H4 (cell line): ENCODE measurements around the gene ADA. TPM values are rescaled to one million over a fixed set of nuclear protein-coding genes. Genes with fewer than 3 reads are reported as not detected.

ENCODE experiments used
- DNase-seq: peaks from one replicate; pipeline ENCODE4 v3.0.0-alpha.2; 2015; ENCODE audit warnings: low spot score
- total RNA-seq: library from RNA; depleted of rRNA; stranded (reverse); fragments of >200 nt; shearing (Covaris generic); gene quantifications from 2 replicates; pipeline ENCODE4 v1.2.3, GENCODE V29; 2014

The ADA gene
- total RNA-seq, 1 experiment from 2014 or later, result 11.3 TPM

GRCh38 chr20:44644667-44645131 is 6.8 kb downstream of the ADA start:
- no peak for DNase-seq

DNA sequence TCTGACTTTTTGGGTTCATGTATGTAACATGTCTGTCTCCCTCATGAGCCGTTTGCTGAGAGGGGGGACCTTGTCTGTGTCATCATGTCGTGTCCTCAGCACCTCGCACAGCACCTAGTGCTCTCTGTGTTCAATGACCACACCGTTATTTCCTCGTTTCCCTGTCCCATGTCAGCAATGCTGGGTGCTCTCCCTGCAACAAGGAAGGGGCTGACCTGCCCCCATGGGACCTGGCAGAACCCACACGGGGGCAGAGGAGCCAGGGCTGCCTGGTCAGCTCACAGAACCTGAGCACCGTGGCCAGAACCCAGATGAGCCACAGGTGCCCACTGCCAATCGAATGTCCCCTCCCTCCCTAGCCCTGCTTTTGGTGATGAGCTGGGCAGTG is 7.3 kb downstream of the ADA start:
- no peak for DNase-seq

DNA sequence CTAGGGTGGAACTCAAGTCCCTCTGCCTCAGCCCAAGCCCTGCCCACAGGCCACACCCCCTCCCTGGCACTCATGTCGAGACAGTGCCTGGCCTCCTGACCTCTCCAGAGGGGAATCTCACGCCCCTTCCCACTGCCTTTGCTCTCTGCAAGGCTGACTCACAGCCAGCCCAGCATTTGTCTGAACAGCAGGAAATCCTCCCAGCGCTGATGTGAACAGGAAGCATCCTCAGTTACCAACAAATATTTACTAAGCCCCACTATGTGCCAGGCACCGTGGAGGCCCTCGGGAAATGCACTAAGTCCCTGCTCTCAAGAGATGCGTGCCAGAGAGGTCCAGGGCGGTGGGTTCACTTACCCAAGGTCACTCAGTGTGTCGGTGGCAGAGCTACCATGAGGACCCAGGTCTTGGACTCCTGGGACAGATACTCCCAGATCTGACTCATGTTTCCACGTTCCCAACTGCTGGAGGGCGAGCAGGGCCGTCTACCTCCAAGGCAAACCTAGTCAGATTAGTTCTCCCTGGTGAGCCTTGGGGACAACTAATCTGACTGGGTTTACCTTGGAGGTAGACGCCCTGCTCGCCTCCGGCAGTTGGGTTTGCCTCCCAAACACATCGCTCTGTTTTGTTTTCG is 7.8 kb downstream of the ADA start:
- DNase-seq, result peak; percentile 47

- no peak for DNase-seq
Measured at GRCh38 chr20:44643154-44643519, 8.4 kb downstream of the ADA start.

GRCh38 chr20:44642203-44643153 is 9.0 kb downstream of the ADA start:
- peak; percentile 87 for DNase-seq

DNA sequence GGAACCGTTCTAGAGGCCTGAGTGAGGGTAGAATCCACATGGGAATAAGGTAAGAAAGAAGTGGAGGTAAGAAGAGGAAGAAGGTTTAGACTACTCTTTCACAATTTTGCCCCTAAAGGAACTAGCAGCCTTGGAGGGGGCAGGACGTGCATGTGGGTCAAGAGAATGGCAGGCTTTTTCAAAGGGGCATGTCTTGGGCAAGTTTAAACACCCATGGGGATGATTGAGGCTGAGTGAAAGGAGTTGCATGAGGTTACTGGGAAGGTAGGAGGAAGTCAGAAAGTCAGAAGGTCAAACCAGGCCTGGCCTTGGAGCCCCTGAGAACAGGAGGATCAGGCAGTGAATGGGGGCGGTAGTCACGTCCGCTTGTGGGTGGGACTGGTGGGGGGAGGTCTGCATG is 10.2 kb downstream of the ADA start:
- no peak for DNase-seq

DNA sequence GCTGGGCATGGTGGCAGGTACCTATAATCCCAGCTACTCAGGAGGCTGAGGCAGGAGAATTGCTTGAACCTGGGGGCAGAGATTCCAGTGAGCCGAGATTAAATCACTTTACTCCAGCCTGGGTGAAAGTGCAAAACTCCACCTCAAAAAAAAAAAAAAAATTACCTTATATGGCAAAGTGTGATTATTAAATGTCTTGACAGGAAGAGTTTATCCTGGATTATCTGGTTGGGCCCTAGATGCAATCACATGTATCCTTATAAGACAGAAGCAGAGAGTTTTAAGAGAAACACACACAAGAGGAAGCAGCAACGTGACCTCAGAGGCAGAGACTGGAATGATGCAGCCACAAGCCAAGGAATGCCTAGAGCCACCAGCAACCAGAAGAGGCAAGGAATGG is 11.0 kb downstream of the ADA start:
- DNase-seq, result no peak

DNA sequence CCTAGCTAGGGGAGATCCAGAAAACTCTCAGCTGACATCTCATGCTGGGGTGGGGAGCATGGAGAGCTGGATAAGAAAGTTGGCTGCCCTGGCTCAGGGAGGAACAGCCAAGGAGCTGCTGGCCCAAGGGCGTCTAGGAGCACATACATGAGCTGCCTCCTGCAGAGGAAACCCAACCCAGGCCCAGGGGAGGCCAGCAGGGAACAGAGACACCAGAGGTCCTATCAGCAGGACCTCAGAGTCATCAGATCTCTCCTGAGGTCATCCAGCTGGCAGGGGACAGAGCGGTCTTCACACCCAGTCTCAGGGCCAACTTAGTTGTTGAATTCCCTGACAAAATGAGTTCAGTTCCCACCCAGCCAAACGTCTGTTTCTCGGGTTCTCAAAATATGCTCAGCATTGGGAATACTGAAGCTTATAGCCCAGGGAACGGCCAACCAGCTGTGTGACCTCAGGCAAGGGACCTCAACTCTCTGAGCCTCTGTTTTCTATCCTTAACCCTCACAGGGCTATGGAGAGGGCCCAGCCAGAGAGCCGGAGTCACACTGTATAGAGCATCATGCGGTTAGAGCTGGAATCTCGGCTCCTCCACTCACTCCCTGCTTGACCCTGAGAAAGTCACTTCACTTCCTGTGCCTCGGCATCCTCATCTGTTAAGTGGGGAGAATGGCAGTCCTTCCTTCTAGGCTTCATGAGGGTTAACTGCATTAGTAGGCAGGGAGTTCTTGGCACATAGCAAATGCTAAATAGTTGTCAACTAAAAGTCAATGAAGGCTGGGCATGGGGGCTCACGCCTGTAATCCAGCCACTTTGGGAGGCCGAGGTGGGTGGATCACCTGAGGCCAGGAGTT is 13.8 kb downstream of the ADA start:
- no peak for DNase-seq

GRCh38 chr20:44637042-44637441 is 14.5 kb downstream of the ADA start:
- no peak for DNase-seq

- DNase-seq, result no peak
Measured at GRCh38 chr20:44635877-44636276, 15.6 kb downstream of the ADA start.

- DNase-seq, result no peak
Measured at GRCh38 chr20:44633872-44634600, 17.5 kb downstream of the ADA start.

- DNase-seq, result no peak
Measured at GRCh38 chr20:44633187-44633810, 18.2 kb downstream of the ADA start.

GRCh38 chr20:44632103-44632752 is 19.3 kb downstream of the ADA start:
- no peak for DNase-seq

DNA sequence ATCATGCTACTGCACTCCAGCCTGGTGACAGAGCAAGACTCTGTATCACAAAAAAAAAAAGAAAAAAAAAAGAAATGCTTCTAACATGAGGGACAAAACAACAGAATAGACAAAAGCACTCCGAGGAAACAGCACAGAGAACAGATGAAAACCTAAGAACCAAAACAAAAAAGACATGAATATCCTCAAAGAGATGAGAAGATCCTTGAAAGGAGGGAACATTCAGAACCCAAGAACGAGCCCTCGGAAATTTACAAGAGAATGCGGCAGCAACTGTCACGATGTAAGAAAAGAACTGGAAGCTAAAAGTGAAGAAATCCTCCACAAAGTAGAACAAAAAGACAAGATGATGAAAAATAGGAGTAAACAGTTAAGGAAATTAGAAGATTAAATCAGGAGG is 21.2 kb downstream of the ADA start:
- no peak for DNase-seq

DNA sequence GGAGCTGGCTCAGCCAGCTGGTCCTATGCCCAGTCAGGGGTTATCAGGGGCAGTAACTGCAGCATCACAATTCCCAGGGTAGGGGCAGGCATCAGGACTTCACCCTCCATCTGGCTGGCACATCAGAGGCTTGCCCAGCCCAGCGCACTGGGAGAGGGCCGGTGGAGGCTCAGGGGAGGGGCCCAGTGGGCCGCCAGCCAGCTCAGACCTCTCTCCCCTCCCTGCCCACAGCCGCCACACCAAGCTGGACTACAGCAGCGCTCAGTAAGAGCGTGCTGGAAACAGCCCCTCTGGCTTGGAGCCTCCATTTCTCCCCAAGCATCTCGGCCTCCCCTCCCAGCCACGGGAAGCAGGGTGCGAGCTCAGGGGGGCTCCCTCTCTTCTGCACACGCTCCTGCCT is 22.0 kb downstream of the ADA start:
- no peak for DNase-seq

- no peak for DNase-seq
Measured at GRCh38 chr20:44629017-44629385, 22.5 kb downstream of the ADA start.

DNA sequence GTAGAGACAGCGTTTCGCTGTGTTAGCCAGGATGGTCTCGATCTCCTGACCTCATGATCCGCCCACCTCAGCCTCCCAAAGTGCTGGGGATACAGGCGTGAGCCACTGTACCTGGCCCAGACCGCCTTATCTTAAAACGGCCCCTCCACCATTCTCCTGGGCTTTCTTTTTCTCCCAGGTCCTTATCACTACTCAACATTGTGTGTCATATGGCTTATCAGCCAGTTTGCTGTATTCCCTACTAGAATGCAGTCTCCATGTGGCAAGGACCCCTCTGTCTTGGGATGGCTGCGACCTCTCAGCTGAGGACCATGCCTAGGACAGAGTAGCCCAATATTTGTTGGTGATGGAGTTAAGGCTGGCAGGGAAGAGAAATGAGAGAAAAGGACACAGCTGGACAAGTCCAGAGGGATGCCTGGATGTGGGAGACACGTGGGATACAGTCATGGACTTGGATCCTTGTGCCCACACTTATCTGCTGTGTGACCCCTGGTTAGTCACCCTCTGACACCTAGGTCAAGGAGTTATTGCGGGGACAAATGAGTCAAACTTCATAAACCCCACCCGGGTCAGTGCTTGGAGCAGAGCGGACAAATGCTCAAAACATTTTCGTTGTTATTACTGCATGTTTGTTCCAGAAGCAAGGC is 24.0 kb downstream of the ADA start:
- no peak for DNase-seq

DNA sequence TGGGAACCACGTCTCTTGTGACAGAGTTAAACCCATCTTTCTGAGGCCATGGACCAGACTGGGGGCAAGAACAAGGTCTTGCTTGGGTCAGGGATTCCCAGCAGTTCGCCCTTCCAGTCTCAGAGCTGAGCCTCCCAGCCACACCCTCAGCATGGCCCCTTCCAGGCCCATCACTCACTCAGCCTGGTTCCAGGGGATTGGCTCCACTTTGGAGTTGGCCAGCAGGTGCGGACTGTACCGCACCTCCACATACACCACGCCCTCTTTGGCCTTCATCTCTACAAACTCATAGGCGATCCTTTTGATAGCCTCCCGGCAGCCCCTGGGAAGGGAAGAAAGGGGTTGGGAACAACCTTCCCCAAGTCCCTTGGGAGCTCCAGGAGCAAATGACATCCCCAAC is 25.2 kb downstream of the ADA start:
- no peak for DNase-seq

DNA sequence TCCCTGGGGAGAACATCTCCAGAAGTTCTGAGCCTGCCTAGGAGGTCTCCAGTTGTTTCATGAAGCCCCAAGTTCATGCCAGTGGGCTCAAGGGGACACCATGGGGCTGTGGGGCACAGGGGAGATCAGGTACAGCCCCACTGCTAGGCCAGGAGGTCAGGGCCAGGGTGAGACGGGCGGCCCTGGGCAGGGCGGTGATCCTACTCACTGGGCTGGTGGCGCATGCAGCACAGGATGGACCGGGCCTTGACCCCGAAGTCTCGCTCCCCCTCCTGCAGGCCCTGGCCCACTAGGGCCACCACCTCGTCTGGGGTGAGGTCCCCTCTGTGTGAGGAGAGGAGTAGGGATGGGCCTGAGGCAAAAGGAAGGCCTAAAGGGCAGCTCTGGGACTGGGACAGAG is 26.1 kb downstream of the ADA start:
- no peak for DNase-seq

DNA sequence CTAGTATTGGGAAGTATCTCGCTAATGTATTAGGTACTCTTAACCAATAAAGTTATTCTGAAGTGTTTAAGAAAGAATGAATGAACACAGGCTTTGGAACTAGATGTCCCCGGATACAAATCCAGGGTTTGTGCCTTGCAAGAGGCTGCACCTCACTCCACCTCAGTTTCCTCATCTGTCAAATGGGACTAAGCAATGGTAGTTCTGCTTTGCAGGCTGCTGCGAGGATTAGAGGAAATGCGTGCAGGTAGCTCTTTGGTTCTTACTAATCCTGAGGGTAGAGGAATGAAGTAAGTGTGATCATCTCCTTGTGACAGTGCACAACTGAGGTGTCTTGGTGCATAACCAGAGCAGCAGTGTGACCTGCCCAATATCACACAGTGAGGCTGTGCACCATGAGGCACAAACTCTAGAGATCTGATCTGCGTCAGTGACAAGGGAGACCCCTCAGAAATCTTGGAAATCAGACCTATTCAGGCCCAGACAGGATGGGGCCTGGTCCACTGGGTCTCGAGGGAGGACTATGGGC is 26.7 kb downstream of the ADA start:
- no peak for DNase-seq
